B cell (primary cell): ENCODE results near the gene RIN3. TPM values are rescaled to one million over a fixed set of nuclear protein-coding genes. Genes with fewer than 3 reads are reported as not detected.

Source experiments
- ATAC-seq: fragments of 200-7000 bp; cut with Tn5 transposase; one replicate; pipeline ENCODE4 v1.10.0; 2021; ENCODE audit warnings: low read depth, mild to moderate bottlenecking, moderate number of reproducible peaks, moderate library complexity
- CTCF ChIA-PET: fragments of 350-600 bp; sonication (Branson Sonifier 250); formaldehyde crosslinking; loops from one replicate; lab custom pipeline; 2021; ENCODE audit warnings: antibody characterized with exemption, inconsistent platforms; lab: Charles Lee
- POLR2A ChIA-PET: fragments of 350-600 bp; sonication (Branson Sonifier 250); formaldehyde crosslinking; loops from one replicate; lab custom pipeline; 2021; ENCODE audit warnings: antibody characterized with exemption; lab: Charles Lee
- DNase-seq: peaks from one replicate; pipeline ENCODE4 v3.0.0; 2013
- H2AFZ ChIP-seq: 2 replicates; pipeline ENCODE4 v1.6.1; 2012; ENCODE audit warnings: mild to moderate bottlenecking, low read depth, low read length; ENCODE audit not compliant: insufficient read depth, poor library complexity, severe bottlenecking
- H3K27ac ChIP-seq, 2 donors: 1 replicate in 1 of 2; 2 replicates in 1 of 2; pipeline ENCODE4 v1.5.1; 2012 to 2013; ENCODE audit warnings: low read length in 2 of 2, mild to moderate bottlenecking in 2 of 2, moderate library complexity in 1 of 2
- H3K27me3 ChIP-seq, 4 experiments: fragments of 200-600 bp in 1 of 4; sonication (generic) in 1 of 4; replicated peaks in 1 of 4; 1 replicate in 2 of 4; 2 replicates in 2 of 4; pipeline versions ENCODE4 v1.6.1 to v1.7.0; 2013 to 2016; ENCODE audit warnings: low read length in 3 of 4, mild to moderate bottlenecking in 2 of 4, mixed read lengths in 1 of 4, moderate library complexity in 1 of 4; ENCODE audit not compliant: insufficient read depth in 4 of 4, control insufficient read depth in 3 of 4; ENCODE audit errors: control extremely low read depth in 1 of 4
- H3K36me3 ChIP-seq, 2 experiments: replicated peaks in 1 of 2; 1 replicate in 1 of 2; 2 replicates in 1 of 2; pipeline versions ENCODE4 v1.6.1 to v1.7.1; 2013; ENCODE audit warnings: low read length in 1 of 2; ENCODE audit not compliant: insufficient read depth in 2 of 2, control insufficient read depth in 1 of 2; ENCODE audit errors: control extremely low read depth in 1 of 2, extremely low read depth in 1 of 2
- H3K4me1 ChIP-seq, 2 donors: fragments of 200-600 bp in 1 of 2; sonication (generic) in 1 of 2; 1 replicate in 1 of 2; 2 replicates in 1 of 2; pipeline versions ENCODE4 v1.5.1 to v1.6.1; 2013 to 2017; ENCODE audit warnings: low read length in 2 of 2; ENCODE audit not compliant: control insufficient read depth in 2 of 2, insufficient read depth in 2 of 2
- H3K4me2 ChIP-seq: replicated peaks from 2 replicates; pipeline ENCODE3; 2012; ENCODE audit warnings: mild to moderate bottlenecking, low read depth, low read length; ENCODE audit not compliant: poor library complexity, severe bottlenecking
- H3K4me3 ChIP-seq, 5 experiments: fragments of 200-600 bp in 1 of 5; sonication (generic) in 1 of 5; 1 replicate in 3 of 5; 2 replicates in 2 of 5; pipeline versions ENCODE4 v1.5.1 to v1.7.0; 2011 to 2016; ENCODE audit warnings: low read length in 4 of 5, mild to moderate bottlenecking in 4 of 5, low read depth in 2 of 5, control low read depth in 1 of 5, moderate library complexity in 1 of 5; ENCODE audit not compliant: insufficient read depth in 1 of 5; ENCODE audit errors: control extremely low read depth in 1 of 5, extremely low read depth in 1 of 5
- H3K79me2 ChIP-seq: fragments of 200-600 bp; sonication (generic); one replicate; pipeline ENCODE4 v1.6.0; 2016; ENCODE audit warnings: low read length; ENCODE audit not compliant: control insufficient read depth, insufficient read depth
- H3K9ac ChIP-seq: fragments of 200-600 bp; sonication (generic); 2 replicates; pipeline ENCODE4 v1.6.1; 2017; ENCODE audit warnings: mild to moderate bottlenecking, low read length, moderate library complexity
- H3K9me3 ChIP-seq, 3 donors: one replicate each; pipeline versions ENCODE4 v1.6.1 to v1.7.1; 2013; ENCODE audit warnings: low read length in 2 of 3; ENCODE audit not compliant: control insufficient read depth in 2 of 3, insufficient read depth in 1 of 3; ENCODE audit errors: control extremely low read depth in 1 of 3
- H4K20me1 ChIP-seq: 2 replicates; pipeline ENCODE4 v1.6.0; 2012; ENCODE audit warnings: mild to moderate bottlenecking, low read length; ENCODE audit not compliant: insufficient read depth, control insufficient read depth, poor library complexity, severe bottlenecking
- H3K27ac Mint-ChIP-seq: one replicate; pipeline ENCODE4 v1.8.0; 2021; ENCODE audit warnings: mixed read lengths
- H3K27me3 Mint-ChIP-seq: one replicate; pipeline ENCODE4 v1.8.0; 2021; ENCODE audit warnings: mixed read lengths
- H3K4me1 Mint-ChIP-seq: one replicate; pipeline ENCODE4 v1.8.0; 2021; ENCODE audit warnings: mixed read lengths
- H3K4me3 Mint-ChIP-seq: one replicate; pipeline ENCODE4 v1.8.0; 2021; ENCODE audit warnings: mixed read lengths
- H3K9me3 Mint-ChIP-seq: one replicate; pipeline ENCODE4 v1.8.0; 2022; ENCODE audit warnings: mixed read lengths; ENCODE audit not compliant: insufficient read depth
- EZH2 ChIP-seq: IDR thresholded peaks from 2 replicates; pipeline ENCODE4 v1.6.1; 2012; ENCODE audit warnings: borderline replicate concordance, low read depth, mild to moderate bottlenecking, moderate library complexity, low read length; ENCODE audit not compliant: insufficient read depth, poor library complexity, severe bottlenecking
- WGBS: methylation state at CpG from one replicate; pipeline ENCODE4 v1.1.5; 2013; ENCODE audit warnings: missing lambda C conversion rate; ENCODE audit not compliant: insufficient coverage; 5-methylcytosine and 5-hydroxymethylcytosine counted together
- intact Hi-C: fragments of 100-400 bp; cut with micrococcal nuclease; formaldehyde crosslinking; loops from one replicate; pipeline ENCODE4 v1.10.0; 2022
- polyA plus RNA-seq: library from polyadenylated mRNA; depleted of rRNA; stranded (reverse); fragments of >200 nt; gene quantifications from 2 replicates; pipeline ENCODE4 v1.2.3, GENCODE V29; 2012
- total RNA-seq, 2 donors: library from RNA; stranded (reverse); fragments of 120-200 nt in 1 of 2; gene quantifications; 1 replicate in 1 of 2; 2 replicates in 1 of 2; pipeline versions ENCODE4 v1.2.3 to v1.2.4, GENCODE V29; 2013 to 2022
- TF ChIP-seq, protein P1 (sequence below): fragments of 200-600 bp; IDR thresholded peaks from one replicate; pipeline ENCODE4 v1.8.0; 2022; ENCODE audit warnings: antibody characterized with exemption, mild to moderate bottlenecking

Gene RIN3
- total and polyA plus RNA-seq, 2 donors (not counting 1 experiment from before 2014, with no cell fraction given), result 62.1 to 123 TPM

- peaks cover 0 to 6% (median 0%) of the 10 kb centered on the region in 3 donors for H3K9me3 ChIP-seq
- Mint-ChIP-seq H3K27ac (no peak overlapping the region), H3K4me1 (peaks cover 20% of the 10 kb centered on the region), H3K27me3 (no peaks in the 10 kb centered on the region), H3K9me3 (no peaks in the 10 kb centered on the region), H3K4me3 (no peak overlapping the region)
- no peak overlapping the region for H3K27ac ChIP-seq
- WGBS, result 95% methylated on average over 11 of the region's 13 CpGs
- H3K4me3 ChIP-seq, result no peak overlapping the region
- H3K27me3 ChIP-seq, result no peaks in the 10 kb centered on the region
- no peak overlapping the region for H3K9ac ChIP-seq
- peaks cover 45% of the 10 kb centered on the region for H4K20me1 ChIP-seq
- no peak overlapping the region for H2AFZ ChIP-seq
- ChIA-PET POLR2A (interaction anchor here (0.5 to 0.7 kb wide), 4 partner anchors 46 to 235 kb away, joined by 3 to 7 read pairs (median 4); no protein-coding TSS in a partner anchor), CTCF (interaction anchor here (0.7 to 7.4 kb wide), 16 partner anchors 8 to 556 kb away, joined by 3 to 62 read pairs (median 6); no protein-coding TSS in a partner anchor)
- peaks cover 4 to 35% of the 10 kb centered on the region in 2 experiments for H3K36me3 ChIP-seq
- no peak for ATAC-seq
- H3K4me1 ChIP-seq, result peaks cover 0 to 8% of the 10 kb centered on the region in 2 donors
- peak; percentile 43 for DNase-seq
- TF ChIP-seq, protein P1, sequence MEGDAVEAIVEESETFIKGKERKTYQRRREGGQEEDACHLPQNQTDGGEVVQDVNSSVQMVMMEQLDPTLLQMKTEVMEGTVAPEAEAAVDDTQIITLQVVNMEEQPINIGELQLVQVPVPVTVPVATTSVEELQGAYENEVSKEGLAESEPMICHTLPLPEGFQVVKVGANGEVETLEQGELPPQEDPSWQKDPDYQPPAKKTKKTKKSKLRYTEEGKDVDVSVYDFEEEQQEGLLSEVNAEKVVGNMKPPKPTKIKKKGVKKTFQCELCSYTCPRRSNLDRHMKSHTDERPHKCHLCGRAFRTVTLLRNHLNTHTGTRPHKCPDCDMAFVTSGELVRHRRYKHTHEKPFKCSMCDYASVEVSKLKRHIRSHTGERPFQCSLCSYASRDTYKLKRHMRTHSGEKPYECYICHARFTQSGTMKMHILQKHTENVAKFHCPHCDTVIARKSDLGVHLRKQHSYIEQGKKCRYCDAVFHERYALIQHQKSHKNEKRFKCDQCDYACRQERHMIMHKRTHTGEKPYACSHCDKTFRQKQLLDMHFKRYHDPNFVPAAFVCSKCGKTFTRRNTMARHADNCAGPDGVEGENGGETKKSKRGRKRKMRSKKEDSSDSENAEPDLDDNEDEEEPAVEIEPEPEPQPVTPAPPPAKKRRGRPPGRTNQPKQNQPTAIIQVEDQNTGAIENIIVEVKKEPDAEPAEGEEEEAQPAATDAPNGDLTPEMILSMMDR, result no peak
- TF ChIP-seq EZH2, result no peak
- H3K4me2 ChIP-seq, result no peak overlapping the region
- peaks cover 6% of the 10 kb centered on the region for H3K79me2 ChIP-seq
- intact Hi-C loops, result no loop called here
These were observed 176.8 kb downstream of the RIN3 start for GRCh38 chr14:92690171-92691011.

- no CpG with 5 or more reads among the region's 2 CpGs for WGBS
- H3K4me3 Mint-ChIP-seq, result no peak overlapping the region
- peaks cover 21% of the 10 kb centered on the region for H4K20me1 ChIP-seq
These were observed 179.2 kb downstream of the RIN3 start for GRCh38 chr14:92692822-92693226.

More at GRCh38 chr14:92692822-92693226, 179.2 kb downstream of the RIN3 start:
- no peaks in the 10 kb centered on the region for H3K9me3 Mint-ChIP-seq
- H3K27me3 ChIP-seq, result no peaks in the 10 kb centered on the region
- CTCF ChIA-PET, result interaction anchor here (1.0 to 1.7 kb wide), 4 partner anchors 11 to 143 kb away, joined by 3 to 6 read pairs (median 3); no protein-coding TSS in a partner anchor
- intact Hi-C loops, result no loop called here
- peaks cover 12 to 18% of the 10 kb centered on the region in 2 donors for H3K4me1 ChIP-seq
- H3K9ac ChIP-seq, result no peak overlapping the region
- DNase-seq (no peak), ATAC-seq (no peak)
- POLR2A ChIA-PET, result no interaction called here
- H2AFZ ChIP-seq, result no peak overlapping the region
- H3K9me3 ChIP-seq, result no peaks in the 10 kb centered on the region
- TF ChIP-seq, protein P1, result no peak
- TF ChIP-seq EZH2, result no peak
- H3K79me2 ChIP-seq, result no peaks in the 10 kb centered on the region
- H3K4me2 ChIP-seq, result no peak overlapping the region
- H3K27ac Mint-ChIP-seq, result peak overlapping the region; percentile 32
- H3K4me1 Mint-ChIP-seq, result peaks cover 34% of the 10 kb centered on the region
- peaks cover 0 to 19% of the 10 kb centered on the region in 2 experiments for H3K36me3 ChIP-seq
- no peaks in the 10 kb centered on the region for H3K27me3 Mint-ChIP-seq
- H3K4me3 ChIP-seq, result no peak overlapping the region
- no peak overlapping the region for H3K27ac ChIP-seq
